OCI-LY3 (cell line): ENCODE measurements around the gene PDE5A.

Experiments
- H2AFZ ChIP-seq: fragments of 200-600, 300-600 bp; shearing (Covaris generic); 2 replicates; pipeline ENCODE4 v1.6.0; 2014; ENCODE audit warnings: antibody characterized with exemption, low read depth, low read length
- H3K27ac ChIP-seq: fragments of 200-600, 300-600 bp; sonication (generic); 2 replicates; pipeline ENCODE4 v1.5.1; 2014; ENCODE audit warnings: mild to moderate bottlenecking, low read length, moderate library complexity, mixed read lengths
- H3K27me3 ChIP-seq: fragments of 200-600, 300-600 bp; sonication (generic); 2 replicates; pipeline ENCODE4 v1.6.1; 2014; ENCODE audit warnings: low read depth, low read length, mixed read lengths
- H3K36me3 ChIP-seq: fragments of 200-600, 300-600 bp; sonication (generic); replicated peaks from 2 replicates; pipeline ENCODE3; 2014; ENCODE audit warnings: low read depth, low read length, mixed read lengths
- H3K4me1 ChIP-seq: fragments of 300-600, 200-600 bp; sonication (generic); 2 replicates; pipeline ENCODE4 v1.6.1; 2014; ENCODE audit warnings: low read length, mixed read lengths
- H3K4me2 ChIP-seq: fragments of 200-600, 300-600 bp; sonication (generic); 2 replicates; pipeline ENCODE4 v1.6.1; 2014; ENCODE audit warnings: low read length, mixed read lengths
- H3K4me3 ChIP-seq: fragments of 300-600, 200-600 bp; sonication (generic); 2 replicates; pipeline ENCODE4 v1.5.1; 2014; ENCODE audit warnings: antibody characterized with exemption, mild to moderate bottlenecking, low read length, moderate library complexity
- H3K79me2 ChIP-seq: fragments of 300-600, 200-600 bp; shearing (Covaris generic); 2 replicates; pipeline ENCODE4 v1.6.1; 2014; ENCODE audit warnings: mild to moderate bottlenecking, low read length, mixed read lengths
- H3K9ac ChIP-seq: fragments of 300-600, 200-600 bp; shearing (Covaris generic); 2 replicates; pipeline ENCODE4 v1.6.0; 2014; ENCODE audit warnings: mild to moderate bottlenecking, low read length, moderate library complexity
- H3K9me3 ChIP-seq: fragments of 200-600, 300-600 bp; shearing (Covaris generic); 2 replicates; pipeline ENCODE4 v1.6.1; 2014; ENCODE audit warnings: low read length, mixed read lengths; ENCODE audit not compliant: insufficient read depth
- H4K20me1 ChIP-seq: fragments of 200-600, 300-600 bp; sonication (generic); 2 replicates; pipeline ENCODE4 v1.6.1; 2016; ENCODE audit warnings: low read length, mixed read lengths; ENCODE audit not compliant: insufficient read depth
- CTCF ChIP-seq: fragments of 200-600, 300-600 bp; sonication (generic); IDR thresholded peaks from 2 replicates; pipeline ENCODE4 v1.5.1; 2014; ENCODE audit warnings: antibody characterized with exemption, low read length, low read depth
- EZH2phosphoT487 ChIP-seq: fragments of 200-600 bp; shearing (Covaris generic); IDR thresholded peaks from 2 replicates; pipeline ENCODE4 v1.6.1; 2018; ENCODE audit warnings: antibody characterized with exemption, mixed run types, low read depth

The PDE5A gene

GRCh38 chr4:119655111-119655837 lies 26.7 kb upstream of the PDE5A start:
- TF ChIP-seq CTCF = no peak
- TF ChIP-seq EZH2phosphoT487 = no peak
- H3K4me2 ChIP-seq = no peak overlapping the region
- H3K9ac ChIP-seq = no peak overlapping the region

GRCh38 chr4:119653990-119654389 lies 25.4 kb upstream of the PDE5A start:
- TF ChIP-seq EZH2phosphoT487 (no peak), CTCF (no peak)
- Histone ChIP-seq H3K4me3 (no peak overlapping the region), H2AFZ (no peak overlapping the region), H3K9ac (no peak overlapping the region), H3K79me2 (no peaks in the 10 kb centered on the region), H3K27ac (no peak overlapping the region), H3K4me1 (no peaks in the 10 kb centered on the region), H3K9me3 (no peaks in the 10 kb centered on the region), H4K20me1 (no peaks in the 10 kb centered on the region), H3K27me3 (no peaks in the 10 kb centered on the region), H3K4me2 (no peak overlapping the region), H3K36me3 (no peaks in the 10 kb centered on the region)

More at GRCh38 chr4:119655111-119655837, 26.7 kb upstream of the PDE5A start:
- Histone ChIP-seq H2AFZ (no peak overlapping the region), H3K36me3 (no peaks in the 10 kb centered on the region), H3K27me3 (no peaks in the 10 kb centered on the region), H3K27ac (no peak overlapping the region), H3K4me1 (no peaks in the 10 kb centered on the region), H3K4me3 (no peak overlapping the region), H4K20me1 (no peaks in the 10 kb centered on the region), H3K79me2 (no peaks in the 10 kb centered on the region), H3K9me3 (no peaks in the 10 kb centered on the region)

GRCh38 chr4:119652998-119653397 lies 24.4 kb upstream of the PDE5A start:
- Histone ChIP-seq H4K20me1 (no peaks in the 10 kb centered on the region), H3K4me1 (no peaks in the 10 kb centered on the region), H3K79me2 (no peaks in the 10 kb centered on the region), H3K36me3 (no peaks in the 10 kb centered on the region), H3K4me3 (no peak overlapping the region), H3K27me3 (no peaks in the 10 kb centered on the region), H3K9ac (no peak overlapping the region), H3K4me2 (no peak overlapping the region), H2AFZ (no peak overlapping the region), H3K9me3 (no peaks in the 10 kb centered on the region), H3K27ac (no peak overlapping the region)
- no peak for TF ChIP-seq CTCF
- TF ChIP-seq EZH2phosphoT487 = no peak

- no peaks in the 10 kb centered on the region for H3K9me3 ChIP-seq
- no peaks in the 10 kb centered on the region for H4K20me1 ChIP-seq
Observed at GRCh38 chr4:119648398-119648797, 19.8 kb upstream of the PDE5A start.

More at GRCh38 chr4:119648398-119648797, 19.8 kb upstream of the PDE5A start:
- Histone ChIP-seq H3K4me1 (no peaks in the 10 kb centered on the region), H3K27me3 (no peaks in the 10 kb centered on the region), H3K27ac (no peak overlapping the region), H3K79me2 (no peaks in the 10 kb centered on the region), H2AFZ (no peak overlapping the region), H3K4me2 (no peak overlapping the region), H3K36me3 (no peaks in the 10 kb centered on the region), H3K4me3 (no peak overlapping the region), H3K9ac (no peak overlapping the region)
- no peak for TF ChIP-seq EZH2phosphoT487
- TF ChIP-seq CTCF = no peak
